Measurements from ENCODE around the gene GFM1. TPM values are rescaled to one million over a fixed set of nuclear protein-coding genes. Genes with fewer than 3 reads are reported as not detected.
A peak's percentile ranks its signal among the peaks of the same experiment; 100 is the strongest.

The GFM1 gene
- total RNA-seq, result 46.9 and 52.5 TPM in 2 replicates

GRCh38 chr3:158644345-158644908 lies at the start of gene GFM1:
GFM1 (plus strand) TSS chr3:158644527; CDS start chr3:158644635, 108 bp downstream.
- peak; percentile 92 for TF ChIP-seq CTCF (IDR thresholded peaks at IDR 0.05; ENCODE audit: extremely low read depth, low read depth, low read length)
- H2AFZ ChIP-seq (ENCODE audit: low read length), result peak within 1 kb of the TSS; percentile 94
- peak; percentile 94 for DNase-seq (ENCODE audit: insufficient read length, low spot score, missing footprints)
- H3K79me2 ChIP-seq (ENCODE audit: insufficient read depth, low read length), result peaks cover 42% of the 10 kb centered on the region
- H3K27me3 ChIP-seq (ENCODE audit: insufficient read depth, low read length), result no peaks in the 10 kb centered on the region
- H3K36me3 ChIP-seq (ENCODE audit: insufficient read depth, low read length), result peaks cover 26% of the 10 kb centered on the region
- peak within 1 kb of the TSS; percentile 84 for H3K4me3 ChIP-seq (ENCODE audit: insufficient read depth, low read length)
- H3K4me1 ChIP-seq (ENCODE audit: insufficient read depth, low read length), result peaks cover 9% of the 10 kb centered on the region
- H3K27ac ChIP-seq (ENCODE audit: low read depth, low read length), result peak within 1 kb of the TSS; percentile 82
- H4K20me1 ChIP-seq (ENCODE audit: insufficient read depth, low read length), result no peaks in the 10 kb centered on the region
- no peaks in the 10 kb centered on the region for H3K9me3 ChIP-seq (ENCODE audit: low read depth, low read length)
- peak within 1 kb of the TSS; percentile 90 for H3K4me2 ChIP-seq (ENCODE audit: insufficient read depth, low read length)

DNA sequence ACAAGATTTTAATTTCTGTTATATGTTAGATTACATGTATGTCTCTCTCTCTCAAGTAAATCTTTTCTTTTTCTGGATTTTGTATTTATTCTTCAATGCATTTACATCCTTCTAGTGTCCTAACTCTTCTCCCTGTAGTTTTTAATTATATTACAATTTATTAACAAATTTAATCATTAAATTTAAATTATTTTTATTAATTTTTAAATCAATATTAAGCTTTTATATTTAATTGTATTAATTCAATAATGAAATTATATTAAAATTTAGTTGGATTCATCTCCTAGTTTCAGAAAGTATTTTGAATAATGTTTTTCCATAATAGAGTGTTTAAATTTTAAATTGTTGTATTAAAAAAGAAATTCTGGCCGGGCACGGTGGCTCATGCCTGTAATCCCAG lies 43.5 kb upstream of the GFM1 start:
- TF ChIP-seq CTCF (IDR thresholded peaks at IDR 0.05; ENCODE audit: extremely low read depth, low read depth, low read length), result no peak
- H3K4me1 ChIP-seq (ENCODE audit: insufficient read depth, low read length), result no peaks in the 10 kb centered on the region
- DNase-seq (ENCODE audit: insufficient read length, low spot score, missing footprints), result no peak

DNA sequence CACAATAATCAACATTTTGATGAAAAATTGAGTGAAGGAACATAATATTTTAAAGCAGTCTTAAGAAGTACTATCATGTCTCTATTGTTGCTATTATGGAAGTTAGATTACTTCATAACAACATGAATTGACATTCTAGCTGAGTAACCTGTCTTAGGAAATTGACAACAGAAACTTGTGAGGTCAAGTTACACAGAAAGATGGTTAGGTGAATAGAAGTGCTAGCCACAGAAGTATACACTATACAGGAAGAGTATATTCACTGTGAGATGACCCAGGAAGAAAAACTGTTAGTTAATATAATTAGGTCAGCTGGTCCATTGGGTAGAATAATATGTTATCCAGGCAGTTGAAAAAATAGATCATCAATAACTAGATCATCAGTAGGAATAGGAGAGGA lies 42.1 kb upstream of the GFM1 start:
- DNase-seq (ENCODE audit: insufficient read length, low spot score, missing footprints), result no peak
- no peaks in the 10 kb centered on the region for H4K20me1 ChIP-seq (ENCODE audit: insufficient read depth, low read length)
- H3K27me3 ChIP-seq (ENCODE audit: insufficient read depth, low read length), result no peaks in the 10 kb centered on the region
- H3K9me3 ChIP-seq (ENCODE audit: low read depth, low read length), result no peaks in the 10 kb centered on the region
- H3K4me1 ChIP-seq (ENCODE audit: insufficient read depth, low read length), result no peaks in the 10 kb centered on the region
- H3K4me3 ChIP-seq (ENCODE audit: insufficient read depth, low read length), result no peak overlapping the region
- TF ChIP-seq CTCF (IDR thresholded peaks at IDR 0.05; ENCODE audit: extremely low read depth, low read depth, low read length), result no peak
- H2AFZ ChIP-seq (ENCODE audit: low read length), result no peak overlapping the region
- no peaks in the 10 kb centered on the region for H3K36me3 ChIP-seq (ENCODE audit: insufficient read depth, low read length)
- H3K27ac ChIP-seq (ENCODE audit: low read depth, low read length), result no peak overlapping the region
- no peaks in the 10 kb centered on the region for H3K79me2 ChIP-seq (ENCODE audit: insufficient read depth, low read length)
- no peak overlapping the region for H3K4me2 ChIP-seq (ENCODE audit: insufficient read depth, low read length)

More for the DNA sequence above, 43.5 kb upstream of the GFM1 start:
- Histone ChIP-seq H3K27ac (ENCODE audit: low read depth, low read length) (no peak overlapping the region), H3K27me3 (ENCODE audit: insufficient read depth, low read length) (no peaks in the 10 kb centered on the region), H3K79me2 (ENCODE audit: insufficient read depth, low read length) (no peaks in the 10 kb centered on the region), H3K36me3 (ENCODE audit: insufficient read depth, low read length) (no peaks in the 10 kb centered on the region), H2AFZ (ENCODE audit: low read length) (no peak overlapping the region), H3K4me3 (ENCODE audit: insufficient read depth, low read length) (no peak overlapping the region), H4K20me1 (ENCODE audit: insufficient read depth, low read length) (no peaks in the 10 kb centered on the region), H3K9me3 (ENCODE audit: low read depth, low read length) (no peaks in the 10 kb centered on the region), H3K4me2 (ENCODE audit: insufficient read depth, low read length) (no peak overlapping the region)

GRCh38 chr3:158617982-158618875 lies 26.1 kb upstream of the GFM1 start:
- no peak overlapping the region for H2AFZ ChIP-seq (ENCODE audit: low read length)
- H3K36me3 ChIP-seq (ENCODE audit: insufficient read depth, low read length), result no peaks in the 10 kb centered on the region
- no peaks in the 10 kb centered on the region for H4K20me1 ChIP-seq (ENCODE audit: insufficient read depth, low read length)
- H3K27me3 ChIP-seq (ENCODE audit: insufficient read depth, low read length), result no peaks in the 10 kb centered on the region
- H3K9me3 ChIP-seq (ENCODE audit: low read depth, low read length), result no peaks in the 10 kb centered on the region
- H3K79me2 ChIP-seq (ENCODE audit: insufficient read depth, low read length), result no peaks in the 10 kb centered on the region
- H3K4me2 ChIP-seq (ENCODE audit: insufficient read depth, low read length), result no peak overlapping the region
- H3K4me1 ChIP-seq (ENCODE audit: insufficient read depth, low read length), result no peaks in the 10 kb centered on the region
- no peak for TF ChIP-seq CTCF (IDR thresholded peaks at IDR 0.05; ENCODE audit: extremely low read depth, low read depth, low read length)
- DNase-seq (ENCODE audit: insufficient read length, low spot score, missing footprints), result no peak
- H3K27ac ChIP-seq (ENCODE audit: low read depth, low read length), result no peak overlapping the region
- H3K4me3 ChIP-seq (ENCODE audit: insufficient read depth, low read length), result no peak overlapping the region

Data from osteoblast (primary cell).